Activated CD8-positive, alpha-beta T cell treated with anti-CD3 and anti-CD28 coated beads for 36 hours (primary cell): Measurements from ENCODE around the gene PQBP1. TPM values are rescaled to one million over a fixed set of nuclear protein-coding genes. Genes with fewer than 3 reads are reported as not detected.

Experiments used
- ATAC-seq: fragments of 200-7000 bp; cut with Tn5 transposase; one replicate; pipeline ENCODE4 v1.10.0; 2021; ENCODE audit warnings: mild to moderate bottlenecking, moderate library complexity
- CTCF ChIA-PET: fragments of 350-600 bp; sonication (Branson Sonifier 250); formaldehyde crosslinking; loops from one replicate; lab custom pipeline; 2021; ENCODE audit warnings: antibody characterized with exemption; lab: Charles Lee
- POLR2A ChIA-PET: fragments of 350-600 bp; sonication (Branson Sonifier 250); formaldehyde crosslinking; loops from one replicate; lab custom pipeline; 2021; ENCODE audit warnings: antibody characterized with exemption; lab: Charles Lee
- DNase-seq: peaks from one replicate; pipeline ENCODE4 v3.0.0-alpha.2; 2020
- H3K27ac Mint-ChIP-seq: one replicate; pipeline ENCODE4 v1.8.0; 2021; ENCODE audit warnings: mild to moderate bottlenecking, mixed read lengths
- H3K27me3 Mint-ChIP-seq: one replicate; pipeline ENCODE4 v1.8.0; 2021; ENCODE audit warnings: mixed read lengths
- H3K36me3 Mint-ChIP-seq: one replicate; pipeline ENCODE4 v1.8.0; 2021; ENCODE audit warnings: low read depth, mixed read lengths
- H3K4me1 Mint-ChIP-seq: one replicate; pipeline ENCODE4 v1.8.0; 2021; ENCODE audit warnings: low read depth, mixed read lengths
- H3K4me3 Mint-ChIP-seq: one replicate; pipeline ENCODE4 v1.8.0; 2021; ENCODE audit warnings: mild to moderate bottlenecking, moderate library complexity, mixed read lengths
- H3K9me3 Mint-ChIP-seq: one replicate; pipeline ENCODE4 v1.8.0; 2021; ENCODE audit warnings: mixed read lengths
- CTCF ChIP-seq: fragments of 200-600 bp; IDR thresholded peaks from one replicate; pipeline ENCODE4 v1.8.0; 2022; ENCODE audit warnings: antibody characterized with exemption, mild to moderate bottlenecking
- intact Hi-C: fragments of 100-400 bp; cut with micrococcal nuclease; formaldehyde crosslinking; loops from one replicate; pipeline ENCODE4 v1.10.0; 2022
- total RNA-seq, 2 experiments: library from RNA; stranded (reverse); gene quantifications; one replicate each; pipeline ENCODE4 v1.2.3, GENCODE V29; 2021

Gene PQBP1
- total RNA-seq, 2 experiments from 2014 or later: 63.9 to 66.5 TPM

DNA sequence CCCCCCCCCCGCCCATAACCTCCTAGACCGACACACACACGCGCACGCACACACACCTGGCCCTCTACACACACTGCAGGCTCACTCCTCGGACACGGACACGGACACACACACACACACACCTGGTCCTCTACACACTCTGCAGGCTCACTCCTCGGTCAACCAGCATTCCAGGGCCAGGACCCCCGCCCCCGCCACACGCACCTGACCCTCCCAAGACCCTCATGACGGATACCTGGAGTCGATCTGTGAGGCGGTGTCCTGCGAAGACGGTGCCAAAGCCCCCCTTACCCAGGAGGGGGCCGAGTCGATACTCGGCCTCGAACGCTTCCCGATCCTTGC is 20.5 kb downstream of the PQBP1 start:
- no peak for ATAC-seq
- H3K4me3 Mint-ChIP-seq: peak overlapping the region; percentile 96
- H3K4me1 Mint-ChIP-seq: peaks cover 46% of the 10 kb centered on the region
- no peaks in the 10 kb centered on the region for H3K27me3 Mint-ChIP-seq
- intact Hi-C loops: no loop called here
- POLR2A ChIA-PET: interaction anchor here (1.0 to 8.2 kb wide), 2 partner anchors 20 to 21 kb away, joined by 3 to 172 read pairs; no protein-coding TSS in a partner anchor
- peaks cover 69% of the 10 kb centered on the region for H3K36me3 Mint-ChIP-seq
- H3K9me3 Mint-ChIP-seq: no peaks in the 10 kb centered on the region
- no peak for TF ChIP-seq CTCF
- CTCF ChIA-PET: no interaction called here
- peak; percentile 4 for DNase-seq
- peak overlapping the region; percentile 98 for H3K27ac Mint-ChIP-seq

- peak; percentile 94 for DNase-seq
- ChIA-PET CTCF (interaction anchor here (0.6 to 1.0 kb wide), 3 partner anchors 16 to 36 kb away, joined by 3 to 4 read pairs (median 4); no protein-coding TSS in a partner anchor), POLR2A (interaction anchor here (0.6 to 8.2 kb wide), 7 partner anchors 9 to 317 kb away, joined by 3 to 172 read pairs (median 4); partner anchors contain the start of gene OTUD5)
- intact Hi-C loops: loop anchor here (1.0 kb wide), 1 partner anchor 19 kb away; no protein-coding TSS in a partner anchor
- Mint-ChIP-seq H3K4me1 (peaks cover 43% of the 10 kb centered on the region), H3K36me3 (peaks cover 66% of the 10 kb centered on the region), H3K4me3 (peak within 1 kb of the TSS; percentile 96), H3K27ac (peak within 1 kb of the TSS; percentile 98), H3K27me3 (no peaks in the 10 kb centered on the region), H3K9me3 (no peaks in the 10 kb centered on the region)
- ATAC-seq: peak; percentile 69
- TF ChIP-seq CTCF: no peak
Observed at GRCh38 chrX:48918643-48919340, 21.1 kb downstream of the PQBP1 start, which contains the start of gene PIM2. Gene PIM2, minus strand, starts transcription at chrX:48919024. Its CDS starts 190 bp downstream, at chrX:48918834.

DNA sequence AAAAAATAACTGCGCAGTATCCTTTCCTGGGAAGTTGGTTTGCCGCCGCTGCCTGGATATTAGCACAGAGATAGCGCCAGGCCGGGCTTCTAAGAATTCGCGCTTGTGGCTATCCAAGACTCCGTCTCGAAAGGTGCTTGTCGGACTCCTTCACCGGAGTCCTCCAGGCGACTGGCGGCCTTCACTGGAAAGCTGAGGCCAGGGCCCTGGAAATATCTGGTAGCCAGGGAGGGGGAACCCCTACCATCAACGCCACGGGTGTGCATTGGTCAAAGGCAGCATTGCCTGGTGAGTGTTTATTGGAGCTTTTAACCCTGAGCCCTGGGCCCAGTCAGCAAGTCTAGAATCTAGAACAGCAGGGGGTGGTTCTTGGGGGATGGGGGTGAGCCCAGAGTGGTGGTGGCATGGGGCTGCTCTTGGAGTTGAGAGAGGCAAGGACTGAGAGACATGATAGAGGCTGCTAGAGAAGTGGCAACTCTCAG is 21.7 kb downstream of the PQBP1 start:
- POLR2A ChIA-PET: interaction anchor here (0.6 to 8.2 kb wide), 7 partner anchors 9 to 318 kb away, joined by 3 to 172 read pairs (median 4); partner anchors contain the start of gene OTUD5
- peak; percentile 40 for ATAC-seq
- DNase-seq: peak; percentile 71
- Mint-ChIP-seq H3K36me3 (peaks cover 66% of the 10 kb centered on the region), H3K27ac (peak overlapping the region; percentile 98), H3K9me3 (no peaks in the 10 kb centered on the region), H3K4me1 (peaks cover 42% of the 10 kb centered on the region), H3K27me3 (no peaks in the 10 kb centered on the region), H3K4me3 (peak overlapping the region; percentile 96)
- TF ChIP-seq CTCF: no peak
- intact Hi-C loops: loop anchor here (1.0 kb wide), 1 partner anchor 18 kb away; no protein-coding TSS in a partner anchor
- CTCF ChIA-PET: interaction anchor here (0.6 to 1.0 kb wide), 3 partner anchors 15 to 35 kb away, joined by 3 to 4 read pairs (median 4); no protein-coding TSS in a partner anchor

DNA sequence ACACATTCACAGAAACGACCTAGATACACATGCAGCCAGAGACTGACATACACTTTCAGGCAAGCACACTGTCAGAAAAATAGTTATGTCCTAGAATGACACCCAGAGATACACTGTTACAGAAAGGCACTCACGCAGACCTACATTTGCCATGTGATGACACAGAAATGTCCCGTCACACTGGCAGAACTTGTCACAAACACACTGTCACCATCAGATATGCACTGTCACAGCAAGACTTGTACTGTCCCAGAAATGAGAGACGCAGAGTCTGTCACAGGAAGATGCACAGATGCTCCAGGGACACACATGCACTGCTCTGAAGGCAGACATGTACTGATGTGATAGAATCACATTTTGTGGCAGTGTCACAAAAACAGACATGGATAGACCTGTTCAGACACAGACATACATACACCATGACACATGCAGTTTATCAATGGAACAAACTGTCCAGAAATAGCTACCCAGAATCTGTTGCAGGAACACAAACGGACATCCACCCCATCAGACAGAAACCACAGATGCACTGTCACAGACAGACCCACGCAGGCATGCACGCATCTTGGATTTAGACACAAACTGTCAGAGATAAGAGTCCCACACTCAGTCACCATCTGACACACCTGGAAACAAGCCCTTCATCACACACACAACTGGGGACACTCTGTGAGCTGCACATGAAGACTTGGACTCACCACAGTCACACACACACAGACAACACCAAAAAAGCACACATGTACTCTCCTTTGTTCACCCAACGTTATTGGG is 22.4 kb downstream of the PQBP1 start:
- POLR2A ChIA-PET: interaction anchor here (0.8 to 8.2 kb wide), 7 partner anchors 8 to 19 kb away, joined by 3 to 172 read pairs (median 5); partner anchors contain the start of gene SLC35A2
- DNase-seq (peak; percentile 59), ATAC-seq (peak; percentile 14)
- H3K4me3 Mint-ChIP-seq: peak overlapping the region; percentile 96
- peak overlapping the region; percentile 98 for H3K27ac Mint-ChIP-seq
- H3K36me3 Mint-ChIP-seq: peaks cover 61% of the 10 kb centered on the region
- CTCF ChIA-PET: interaction anchor here (0.8 to 1.0 kb wide), 3 partner anchors 15 to 26 kb away, joined by 3 to 4 read pairs (median 4); no protein-coding TSS in a partner anchor
- H3K4me1 Mint-ChIP-seq: peaks cover 41% of the 10 kb centered on the region
- intact Hi-C loops: loop anchor here (1.0 kb wide), 1 partner anchor 17 kb away; no protein-coding TSS in a partner anchor
- no peaks in the 10 kb centered on the region for H3K9me3 Mint-ChIP-seq
- no peak for TF ChIP-seq CTCF
- H3K27me3 Mint-ChIP-seq: no peaks in the 10 kb centered on the region
